HCT116 (cell line): Measurements from ENCODE around the gene FAM204A. TPM values are rescaled to one million over a fixed set of nuclear protein-coding genes. Genes with fewer than 3 reads are reported as not detected.

ENCODE experiments used
- ATAC-seq: fragments of 200-7000 bp; cut with Tn5 transposase; 2 replicates; pipeline ENCODE4 v1.9.1; 2020; ENCODE audit warnings: mild to moderate bottlenecking, moderate library complexity
- BruUV-seq: library from RNA; stranded (reverse); fragments of 400-500 nt; replicated peaks from 2 replicates; lab custom pipeline; 2021; lab: Mats Ljungman, UMichigan
- CTCF ChIA-PET: fragments of 300-600 bp; sonication (Branson Sonifier 250); formaldehyde crosslinking; loops from one replicate; lab custom pipeline; 2021; ENCODE audit warnings: antibody characterized with exemption; lab: Charles Lee
- POLR2A ChIA-PET: fragments of 300-600, 350-600 bp; sonication (Branson Sonifier 250); formaldehyde crosslinking; loops from one replicate; lab custom pipeline; 2021; ENCODE audit warnings: antibody characterized with exemption; lab: Charles Lee
- RAD21 ChIA-PET, 2 experiments: fragments of 300-600 bp; sonication (Branson Sonifier 250); formaldehyde crosslinking; loops; one replicate each; lab custom pipeline; 2023; ENCODE audit warnings: low total read pairs in 2 of 2; ENCODE audit not compliant: uncharacterized antibody in 2 of 2, unreplicated experiment in 2 of 2, low non-redundant PET in 1 of 2; lab: Charles Lee
- DNase-seq: peaks from one replicate; pipeline ENCODE4 v3.0.0-alpha.2; 2010; ENCODE audit warnings: low read depth, low spot score
- H2AFZ ChIP-seq: fragments of 200-600 bp; shearing (Covaris generic), sonication (generic); 2 replicates; pipeline ENCODE4 v1.6.1; 2017; ENCODE audit warnings: low read depth, mixed run types, mixed read lengths, antibody characterized with exemption, low read length; ENCODE audit not compliant: poor library complexity, severe bottlenecking
- H3K27ac ChIP-seq: 2 replicates; pipeline ENCODE4 v1.5.1; 2012; ENCODE audit warnings: low read depth, low read length
- H3K27me3 ChIP-seq: fragments of 200-600 bp; sonication (generic); 2 replicates; pipeline ENCODE4 v1.6.1; 2016; ENCODE audit warnings: mixed run types, low read length, mixed read lengths; ENCODE audit not compliant: insufficient read depth
- H3K36me3 ChIP-seq, 2 experiments: fragments of 200-500 bp in 1 of 2; fragments of 200-600 bp in 1 of 2; sonication (Bioruptor generic) in 1 of 2; sonication (generic) in 1 of 2; 2 replicates each; pipeline versions ENCODE4 v1.5.1 to v1.6.1; 2014 to 2016; ENCODE audit warnings: low read length in 2 of 2, inconsistent platforms in 1 of 2, mixed read lengths in 1 of 2, mixed run types in 1 of 2; ENCODE audit not compliant: insufficient read depth in 2 of 2, control insufficient read depth in 1 of 2
- H3K4me1 ChIP-seq, 2 experiments: fragments of 200-600 bp in 1 of 2; sonication (generic) in 1 of 2; 2 replicates each; pipeline versions ENCODE4 v1.5.1 to v1.6.1; 2012 to 2017; ENCODE audit warnings: low read length in 2 of 2, inconsistent platforms in 1 of 2, mild to moderate bottlenecking in 1 of 2, mixed read lengths in 1 of 2, mixed run types in 1 of 2, moderate library complexity in 1 of 2; ENCODE audit not compliant: insufficient read depth in 2 of 2, control insufficient read depth in 1 of 2
- H3K4me2 ChIP-seq: fragments of 200-600 bp; sonication (generic); 2 replicates; pipeline ENCODE4 v1.6.1; 2017; ENCODE audit warnings: mixed run types, low read length, mixed read lengths
- H3K4me3 ChIP-seq, 2 experiments: fragments of 200-600 bp in 1 of 2; sonication (generic) in 1 of 2; replicated peaks in 1 of 2; 2 replicates each; pipeline ENCODE4 v1.5.1; 2011 to 2016; ENCODE audit warnings: low read length in 2 of 2, control low read depth in 1 of 2, low read depth in 1 of 2, mild to moderate bottlenecking in 1 of 2, mixed read lengths in 1 of 2, mixed run types in 1 of 2
- H3K79me2 ChIP-seq: fragments of 200-600 bp; sonication (generic); 2 replicates; pipeline ENCODE4 v1.6.1; 2017; ENCODE audit warnings: mild to moderate bottlenecking, mixed run types, low read length, moderate library complexity, mixed read lengths; ENCODE audit not compliant: insufficient read depth
- H3K9ac ChIP-seq: fragments of 200-600 bp; sonication (generic); 2 replicates; pipeline ENCODE4 v1.6.1; 2016; ENCODE audit warnings: low read length, mixed read lengths
- H3K9me2 ChIP-seq: fragments of 200-600 bp; sonication (generic), shearing (Covaris generic); 2 replicates; pipeline ENCODE4 v1.6.1; 2017; ENCODE audit warnings: mixed run types, mild to moderate bottlenecking, moderate library complexity; ENCODE audit not compliant: insufficient read depth
- H3K9me3 ChIP-seq, 2 experiments: fragments of 200-500 bp in 1 of 2; fragments of 200-600 bp in 1 of 2; sonication (Bioruptor generic) in 1 of 2; sonication (generic) in 1 of 2; 2 replicates each; pipeline ENCODE4 v1.6.1; 2014 to 2017; ENCODE audit warnings: low read length in 2 of 2, mixed read lengths in 2 of 2, inconsistent platforms in 1 of 2, low read depth in 1 of 2, mild to moderate bottlenecking in 1 of 2, mixed run types in 1 of 2, moderate library complexity in 1 of 2; ENCODE audit not compliant: control insufficient read depth in 1 of 2, insufficient read depth in 1 of 2
- H4K20me1 ChIP-seq: fragments of 200-600 bp; sonication (generic), shearing (Covaris generic); 2 replicates; pipeline ENCODE4 v1.6.1; 2017; ENCODE audit warnings: mixed run types, mild to moderate bottlenecking, moderate library complexity; ENCODE audit not compliant: insufficient read depth
- CEBPB ChIP-seq: IDR thresholded peaks from 2 replicates; pipeline ENCODE4 v1.6.1; 2012; ENCODE audit warnings: low read depth
- ELF1 ChIP-seq: IDR thresholded peaks from 2 replicates; pipeline ENCODE4 v1.6.1; 2012; ENCODE audit warnings: low read depth, borderline replicate concordance
- EZH2 ChIP-seq: fragments of 200-600 bp; sonication (generic); IDR thresholded peaks from 2 replicates; pipeline ENCODE4 v1.6.1; 2017; ENCODE audit warnings: antibody characterized with exemption, mixed run types
- FOSL1 ChIP-seq: IDR thresholded peaks from 2 replicates; pipeline ENCODE4 v1.6.1; 2012; ENCODE audit warnings: low read depth
- POLR2A ChIP-seq: IDR thresholded peaks from 2 replicates; pipeline ENCODE4 v1.7.0; 2011; ENCODE audit warnings: borderline replicate concordance; ENCODE audit not compliant: insufficient read depth, insufficient read length; ENCODE audit errors: extremely low read depth
- POLR2AphosphoS5 ChIP-seq: IDR thresholded peaks from 2 replicates; pipeline ENCODE4 v1.6.1; 2011; ENCODE audit warnings: mild to moderate bottlenecking, low read depth, low read length, moderate library complexity
- RAD21 ChIP-seq: IDR thresholded peaks from 2 replicates; pipeline ENCODE4 v1.6.1; 2012; ENCODE audit warnings: low read depth, mild to moderate bottlenecking
- SRF ChIP-seq: IDR thresholded peaks from 2 replicates; pipeline ENCODE4 v1.6.1; 2012; ENCODE audit warnings: low read depth
- TCF7L2 ChIP-seq: IDR thresholded peaks from 2 replicates; pipeline ENCODE4 v1.7.0; 2011; ENCODE audit warnings: borderline replicate concordance, inconsistent platforms; ENCODE audit not compliant: insufficient read depth, insufficient read length; ENCODE audit errors: extremely low read depth
- YY1 ChIP-seq: IDR thresholded peaks from 2 replicates; pipeline ENCODE4 v1.6.1; 2011; ENCODE audit warnings: low read length, low read depth, moderate library complexity, mild to moderate bottlenecking; ENCODE audit not compliant: insufficient replicate concordance; ENCODE audit errors: extremely low read depth
- ZNF274 ChIP-seq: fragments of 200-500 bp; sonication (Bioruptor generic); IDR thresholded peaks from 2 replicates; pipeline ENCODE4 v1.6.1; 2014; ENCODE audit warnings: mild to moderate bottlenecking, low read depth, low read length, inconsistent platforms
- intact Hi-C: fragments of 100-400 bp; cut with micrococcal nuclease; formaldehyde crosslinking; loops from 2 replicates; pipeline ENCODE4 v1.10.0; 2022
- total RNA-seq: library from RNA; stranded (reverse); gene quantifications from one replicate; pipeline ENCODE4 v1.2.1, GENCODE V29; 2021; ENCODE audit not compliant: unreplicated experiment
- TF ChIP-seq, protein P1 (sequence below): IDR thresholded peaks from 2 replicates; pipeline ENCODE4 v1.6.1; 2011; ENCODE audit warnings: mild to moderate bottlenecking, low read length, moderate library complexity; ENCODE audit not compliant: insufficient replicate concordance; ENCODE audit errors: extremely low read depth
- TF ChIP-seq, protein P2 (sequence below), 3 experiments: fragments of 200-600 bp in 1 of 3; sonication (generic) in 1 of 3; IDR thresholded peaks in 2 of 3; conservative IDR thresholded peaks in 1 of 3; 2 replicates each; pipeline ENCODE4 v1.5.1; 2012 to 2017; ENCODE audit warnings: low read depth in 2 of 3, low read length in 2 of 3, antibody characterized with exemption in 1 of 3, borderline replicate concordance in 1 of 3, control low read depth in 1 of 3, mild to moderate bottlenecking in 1 of 3, mixed read lengths in 1 of 3, mixed run types in 1 of 3, moderate library complexity in 1 of 3; ENCODE audit not compliant: insufficient read depth in 1 of 3
- TF ChIP-seq, protein P3 (sequence below): IDR thresholded peaks from 2 replicates; pipeline ENCODE4 v1.6.1; 2012

FAM204A gene
- total RNA-seq, 1 experiment from 2014 or later = 79.5 TPM

GRCh38 chr10:118273662-118274061, 68.5 kb downstream of the FAM204A start:
- intact Hi-C loops = no loop called here
- Histone ChIP-seq H4K20me1 (no peaks in the 10 kb centered on the region), H3K9me2 (no peaks in the 10 kb centered on the region), H3K36me3 (no peaks in the 10 kb centered on the region), H3K4me3 (no peak overlapping the region), H3K4me1 (peaks cover 0 to 2% of the 10 kb centered on the region in 2 experiments; a peak in 2 of 4 replicates), H3K4me2 (no peak overlapping the region), H3K27me3 (peaks cover 39% of the 10 kb centered on the region), H3K79me2 (no peaks in the 10 kb centered on the region), H3K9ac (no peak overlapping the region), H2AFZ (no peak overlapping the region), H3K27ac (no peak overlapping the region), H3K9me3 (peaks cover 6 to 9% of the 10 kb centered on the region in 2 experiments; a peak in 2 of 4 replicates)
- ChIA-PET RAD21 (no interaction called here), CTCF (no interaction called here), POLR2A (no interaction called here)
- ATAC-seq (no peak), DNase-seq (no peak)
- TF ChIP-seq EZH2 = no peak
- no peak for TF ChIP-seq ZNF274
- TF ChIP-seq, protein P1, sequence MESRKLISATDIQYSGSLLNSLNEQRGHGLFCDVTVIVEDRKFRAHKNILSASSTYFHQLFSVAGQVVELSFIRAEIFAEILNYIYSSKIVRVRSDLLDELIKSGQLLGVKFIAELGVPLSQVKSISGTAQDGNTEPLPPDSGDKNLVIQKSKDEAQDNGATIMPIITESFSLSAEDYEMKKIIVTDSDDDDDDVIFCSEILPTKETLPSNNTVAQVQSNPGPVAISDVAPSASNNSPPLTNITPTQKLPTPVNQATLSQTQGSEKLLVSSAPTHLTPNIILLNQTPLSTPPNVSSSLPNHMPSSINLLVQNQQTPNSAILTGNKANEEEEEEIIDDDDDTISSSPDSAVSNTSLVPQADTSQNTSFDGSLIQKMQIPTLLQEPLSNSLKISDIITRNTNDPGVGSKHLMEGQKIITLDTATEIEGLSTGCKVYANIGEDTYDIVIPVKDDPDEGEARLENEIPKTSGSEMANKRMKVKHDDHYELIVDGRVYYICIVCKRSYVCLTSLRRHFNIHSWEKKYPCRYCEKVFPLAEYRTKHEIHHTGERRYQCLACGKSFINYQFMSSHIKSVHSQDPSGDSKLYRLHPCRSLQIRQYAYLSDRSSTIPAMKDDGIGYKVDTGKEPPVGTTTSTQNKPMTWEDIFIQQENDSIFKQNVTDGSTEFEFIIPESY = no peak
- no peak for TF ChIP-seq SRF
- TF ChIP-seq TCF7L2 = no peak
- TF ChIP-seq, protein P2, sequence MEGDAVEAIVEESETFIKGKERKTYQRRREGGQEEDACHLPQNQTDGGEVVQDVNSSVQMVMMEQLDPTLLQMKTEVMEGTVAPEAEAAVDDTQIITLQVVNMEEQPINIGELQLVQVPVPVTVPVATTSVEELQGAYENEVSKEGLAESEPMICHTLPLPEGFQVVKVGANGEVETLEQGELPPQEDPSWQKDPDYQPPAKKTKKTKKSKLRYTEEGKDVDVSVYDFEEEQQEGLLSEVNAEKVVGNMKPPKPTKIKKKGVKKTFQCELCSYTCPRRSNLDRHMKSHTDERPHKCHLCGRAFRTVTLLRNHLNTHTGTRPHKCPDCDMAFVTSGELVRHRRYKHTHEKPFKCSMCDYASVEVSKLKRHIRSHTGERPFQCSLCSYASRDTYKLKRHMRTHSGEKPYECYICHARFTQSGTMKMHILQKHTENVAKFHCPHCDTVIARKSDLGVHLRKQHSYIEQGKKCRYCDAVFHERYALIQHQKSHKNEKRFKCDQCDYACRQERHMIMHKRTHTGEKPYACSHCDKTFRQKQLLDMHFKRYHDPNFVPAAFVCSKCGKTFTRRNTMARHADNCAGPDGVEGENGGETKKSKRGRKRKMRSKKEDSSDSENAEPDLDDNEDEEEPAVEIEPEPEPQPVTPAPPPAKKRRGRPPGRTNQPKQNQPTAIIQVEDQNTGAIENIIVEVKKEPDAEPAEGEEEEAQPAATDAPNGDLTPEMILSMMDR (IDR thresholded peaks at IDR 0.05 in 2 of 3, conservative IDR thresholded peaks at IDR 0.05 in 1 of 3; ENCODE audit: borderline replicate concordance in 1 of 3, insufficient read depth in 1 of 3, low read depth in 2 of 3, low read length in 2 of 3) = no peak
- no peak for TF ChIP-seq ELF1
- TF ChIP-seq, protein P3, sequence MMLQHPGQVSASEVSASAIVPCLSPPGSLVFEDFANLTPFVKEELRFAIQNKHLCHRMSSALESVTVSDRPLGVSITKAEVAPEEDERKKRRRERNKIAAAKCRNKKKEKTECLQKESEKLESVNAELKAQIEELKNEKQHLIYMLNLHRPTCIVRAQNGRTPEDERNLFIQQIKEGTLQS = no peak
- no peak for TF ChIP-seq FOSL1
- no peak for TF ChIP-seq POLR2AphosphoS5
- no peak for TF ChIP-seq CEBPB
- no peak for TF ChIP-seq POLR2A
- TF ChIP-seq YY1 = no peak
- TF ChIP-seq RAD21 = no peak
- BruUV-seq = no TSS peak
